ENCODE results near the gene RCAN2. TPM values are rescaled to one million over a fixed set of nuclear protein-coding genes. Genes with fewer than 3 reads are reported as not detected.

The RCAN2 gene
- total and polyA plus RNA-seq, 2 donors (not counting 3 experiments of a cell fraction or from before 2014, with no cell fraction given): 0.07 to 0.33 TPM

DNA sequence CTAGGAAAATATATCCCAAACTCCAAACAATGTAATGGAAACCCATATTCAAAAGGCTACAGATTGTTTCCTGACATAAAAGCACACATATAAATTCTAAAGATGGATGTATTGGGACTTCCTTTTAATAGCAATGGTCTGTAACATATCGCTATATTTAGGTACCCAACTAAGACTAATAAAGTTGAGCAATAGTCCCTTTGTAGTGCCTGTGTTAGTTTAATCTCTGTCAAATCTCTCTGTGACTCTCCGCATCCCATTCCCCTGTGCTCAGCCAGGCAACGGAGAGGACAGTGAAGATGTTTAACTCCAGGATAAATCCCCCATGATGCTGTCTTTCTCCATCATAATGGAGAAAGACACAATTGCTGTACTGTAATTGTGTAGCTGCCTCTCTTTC is 19.0 kb downstream of the RCAN2 start:
- H3K4me2 ChIP-seq (ENCODE audit: insufficient read depth, low read length): no peak overlapping the region
- no peaks in the 10 kb centered on the region for H3K4me1 ChIP-seq (ENCODE audit: control insufficient read depth, extremely low read depth, insufficient read depth, low read length)
- dilution Hi-C loops (cut with MboI; ENCODE audit: extremely low pct_ligation_motif_present, low sequenced_read_pairs) (no loop called here), intact Hi-C loops (cut with micrococcal nuclease) (no loop called here)
- TF ChIP-seq POLR2AphosphoS5 (IDR thresholded peaks at IDR 0.05; ENCODE audit: insufficient read depth, low read depth, low read length) (no peak), MYC (IDR thresholded peaks at IDR 0.05; ENCODE audit: low read depth, low read length) (no peak), GATA2 (IDR thresholded peaks at IDR 0.05; ENCODE audit: insufficient read depth, insufficient read length, low read depth, low read length) (no peak), FOS (IDR thresholded peaks at IDR 0.05; ENCODE audit: borderline replicate concordance, insufficient read depth, low read length) (no peak), EZH2 (IDR thresholded peaks at IDR 0.05; ENCODE audit: borderline replicate concordance, low read depth, low read length, severe bottlenecking) (no peak), JUN (IDR thresholded peaks at IDR 0.05; ENCODE audit: borderline replicate concordance, insufficient read depth, insufficient read length, low read depth) (no peak), POLR2A (IDR thresholded peaks at IDR 0.05; ENCODE audit: low read depth, low read length) (no peak)
- TF ChIP-seq, protein P1, sequence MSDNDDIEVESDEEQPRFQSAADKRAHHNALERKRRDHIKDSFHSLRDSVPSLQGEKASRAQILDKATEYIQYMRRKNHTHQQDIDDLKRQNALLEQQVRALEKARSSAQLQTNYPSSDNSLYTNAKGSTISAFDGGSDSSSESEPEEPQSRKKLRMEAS (IDR thresholded peaks at IDR 0.05; ENCODE audit: insufficient read depth, insufficient read length): no peak
- TF ChIP-seq, protein P2, sequence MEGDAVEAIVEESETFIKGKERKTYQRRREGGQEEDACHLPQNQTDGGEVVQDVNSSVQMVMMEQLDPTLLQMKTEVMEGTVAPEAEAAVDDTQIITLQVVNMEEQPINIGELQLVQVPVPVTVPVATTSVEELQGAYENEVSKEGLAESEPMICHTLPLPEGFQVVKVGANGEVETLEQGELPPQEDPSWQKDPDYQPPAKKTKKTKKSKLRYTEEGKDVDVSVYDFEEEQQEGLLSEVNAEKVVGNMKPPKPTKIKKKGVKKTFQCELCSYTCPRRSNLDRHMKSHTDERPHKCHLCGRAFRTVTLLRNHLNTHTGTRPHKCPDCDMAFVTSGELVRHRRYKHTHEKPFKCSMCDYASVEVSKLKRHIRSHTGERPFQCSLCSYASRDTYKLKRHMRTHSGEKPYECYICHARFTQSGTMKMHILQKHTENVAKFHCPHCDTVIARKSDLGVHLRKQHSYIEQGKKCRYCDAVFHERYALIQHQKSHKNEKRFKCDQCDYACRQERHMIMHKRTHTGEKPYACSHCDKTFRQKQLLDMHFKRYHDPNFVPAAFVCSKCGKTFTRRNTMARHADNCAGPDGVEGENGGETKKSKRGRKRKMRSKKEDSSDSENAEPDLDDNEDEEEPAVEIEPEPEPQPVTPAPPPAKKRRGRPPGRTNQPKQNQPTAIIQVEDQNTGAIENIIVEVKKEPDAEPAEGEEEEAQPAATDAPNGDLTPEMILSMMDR (IDR thresholded peaks at IDR 0.05; ENCODE audit: extremely low read depth in 1 of 2, insufficient read depth in 1 of 2, low read depth in 1 of 2, low read length in 2 of 2): no peak
- H3K27me3 ChIP-seq (ENCODE audit: control insufficient read depth in 2 of 2, insufficient read depth in 2 of 2, low read length in 2 of 2): peaks cover 0 to 2% of the 10 kb centered on the region in 2 experiments
- FAIRE-seq (no peak), DNase-seq (ENCODE audit: low read depth, low spot score) (no peak)
- no peaks in the 10 kb centered on the region for H3K9me3 ChIP-seq (replicated peaks; ENCODE audit: control insufficient read depth, insufficient read depth, low read length)
- no peak overlapping the region for H3K27ac ChIP-seq (ENCODE audit: insufficient read depth, low read depth, low read length)
- no peaks in the 10 kb centered on the region for H3K9me1 ChIP-seq (replicated peaks; ENCODE audit: control insufficient read depth, extremely low read depth, insufficient read depth, low read length)
- H3K9ac ChIP-seq (replicated peaks; ENCODE audit: extremely low read depth, insufficient read depth, low read length): no peak overlapping the region
- H2AFZ ChIP-seq (ENCODE audit: low read depth, low read length): no peak overlapping the region
- no peak overlapping the region for H3K4me3 ChIP-seq (replicated peaks in 1 of 3; ENCODE audit: insufficient read depth in 1 of 3, low read depth in 1 of 3, low read length in 3 of 3)
- POLR2A ChIA-PET: no interaction called here
- no peaks in the 10 kb centered on the region for H3K36me3 ChIP-seq (ENCODE audit: control insufficient read depth in 2 of 2, extremely low read depth in 1 of 2, insufficient read depth in 2 of 2, low read length in 2 of 2)
- CTCF ChIA-PET: no interaction called here
- no peaks in the 10 kb centered on the region for H4K20me1 ChIP-seq (replicated peaks; ENCODE audit: control insufficient read depth, extremely low read depth, insufficient read depth, low read length)
- no TSS peak for BruUV-seq (replicated peaks)
- no peaks in the 10 kb centered on the region for H3K79me2 ChIP-seq (ENCODE audit: control insufficient read depth, insufficient read depth, low read length)
